ENCODE data around the gene TCEA3.
A peak's percentile ranks its signal among the peaks of the same experiment; 100 is the strongest.

Gene TCEA3

GRCh38 chr1:23424293-23425192 lies at the start of gene TCEA3:
Gene TCEA3 (minus strand): TSS chr1:23424748. CDS start chr1:23424633, 115 bp downstream.
- DNase-seq (ENCODE audit: low read depth), result no peak

- DNase-seq (ENCODE audit: low read depth), result no peak
These were observed 48.7 kb upstream of the TCEA3 start for GRCh38 chr1:23473037-23473800.

GRCh38 chr1:23472351-23473036 lies 47.9 kb upstream of the TCEA3 start:
- DNase-seq (ENCODE audit: low read depth), result no peak

- DNase-seq (ENCODE audit: low read depth), result no peak
These were observed 47.0 kb upstream of the TCEA3 start for GRCh38 chr1:23471473-23472075.

GRCh38 chr1:23470282-23471070 lies 45.9 kb upstream of the TCEA3 start:
- DNase-seq (ENCODE audit: low read depth), result peak; percentile 98

- no peak for DNase-seq (ENCODE audit: low read depth)
These were observed 44.9 kb upstream of the TCEA3 start for GRCh38 chr1:23469372-23469982.

GRCh38 chr1:23466423-23466989 lies 42.0 kb upstream of the TCEA3 start:
- DNase-seq (ENCODE audit: low read depth), result no peak

GRCh38 chr1:23463286-23463685 lies 38.7 kb upstream of the TCEA3 start:
- DNase-seq (ENCODE audit: low read depth), result no peak

- no peak for DNase-seq (ENCODE audit: low read depth)
These were observed 38.2 kb upstream of the TCEA3 start for GRCh38 chr1:23462766-23463165.

- DNase-seq (ENCODE audit: low read depth), result no peak
These were observed 36.5 kb upstream of the TCEA3 start for GRCh38 chr1:23461050-23461449.

- DNase-seq (ENCODE audit: low read depth), result no peak
These were observed 36.0 kb upstream of the TCEA3 start for GRCh38 chr1:23460519-23460918.

GRCh38 chr1:23459338-23459757 lies 34.8 kb upstream of the TCEA3 start:
- no peak for DNase-seq (ENCODE audit: low read depth)

GRCh38 chr1:23456226-23456625 lies 31.7 kb upstream of the TCEA3 start:
- DNase-seq (ENCODE audit: low read depth), result peak; percentile 52

GRCh38 chr1:23453455-23454000 lies 29.0 kb upstream of the TCEA3 start:
- DNase-seq (ENCODE audit: low read depth), result no peak

GRCh38 chr1:23452011-23452411 lies 27.5 kb upstream of the TCEA3 start:
- no peak for DNase-seq (ENCODE audit: low read depth)

GRCh38 chr1:23451441-23451840 lies 26.9 kb upstream of the TCEA3 start:
- DNase-seq (ENCODE audit: low read depth), result no peak

- DNase-seq (ENCODE audit: low read depth), result no peak
These were observed 26.3 kb upstream of the TCEA3 start for GRCh38 chr1:23450894-23451293.

GRCh38 chr1:23449958-23450357 lies 25.4 kb upstream of the TCEA3 start:
- no peak for DNase-seq (ENCODE audit: low read depth)

- no peak for DNase-seq (ENCODE audit: low read depth)
These were observed 24.8 kb upstream of the TCEA3 start for GRCh38 chr1:23449306-23449705.

GRCh38 chr1:23448846-23449245 lies 24.3 kb upstream of the TCEA3 start:
- no peak for DNase-seq (ENCODE audit: low read depth)

Data from stromal cell of bone marrow (primary cell).